Mononuclear cell (primary cell): Measurements from ENCODE around the gene KMT5B. TPM values are rescaled to one million over a fixed set of nuclear protein-coding genes. Genes with fewer than 3 reads are reported as not detected.
"Not testable (repeated sequence)": the region's sequence is repeated elsewhere in the genome, so short reads cannot be mapped to it uniquely, and the experiment has no call there.

ENCODE experiments used
- H3K27me3 ChIP-seq: 2 replicates; pipeline ENCODE4 v1.6.0; 2011; ENCODE audit warnings: low read length, control low read depth; ENCODE audit not compliant: insufficient read depth
- H3K4me1 ChIP-seq: 2 replicates; pipeline ENCODE4 v1.5.1; 2011; ENCODE audit warnings: mild to moderate bottlenecking, low read length, control low read depth; ENCODE audit not compliant: insufficient read depth
- H3K4me3 ChIP-seq: 2 replicates; pipeline ENCODE4 v1.5.1; 2011; ENCODE audit warnings: mild to moderate bottlenecking, low read length, moderate library complexity
- H3K9me3 ChIP-seq: 2 replicates; pipeline ENCODE4 v1.5.1; 2011; ENCODE audit warnings: low read depth, mild to moderate bottlenecking, control low read depth, low read length
- total RNA-seq: library from RNA; depleted of rRNA; stranded (reverse); fragments of >200 nt; gene quantifications from one replicate; pipeline ENCODE4 v1.2.3, GENCODE V29; 2012

KMT5B gene
- total RNA-seq: 20.0 TPM

- peak within 1 kb of the TSS; percentile 91 for H3K4me3 ChIP-seq
- no peaks in the 10 kb centered on the region for H3K9me3 ChIP-seq
- no peaks in the 10 kb centered on the region for H3K27me3 ChIP-seq
- peaks cover 52% of the 10 kb centered on the region for H3K4me1 ChIP-seq
Observed at GRCh38 chr11:68213135-68213515, at the start of gene KMT5B. KMT5B (minus strand) TSS chr11:68213296; CDS start chr11:68190076, 23,220 bp downstream.

GRCh38 chr11:68262544-68262827 is 49.4 kb upstream of the KMT5B start:
- no peak overlapping the region for H3K4me3 ChIP-seq
- peaks cover 32% of the 10 kb centered on the region for H3K4me1 ChIP-seq
- H3K27me3 ChIP-seq: no peaks in the 10 kb centered on the region
- no peaks in the 10 kb centered on the region for H3K9me3 ChIP-seq

DNA sequence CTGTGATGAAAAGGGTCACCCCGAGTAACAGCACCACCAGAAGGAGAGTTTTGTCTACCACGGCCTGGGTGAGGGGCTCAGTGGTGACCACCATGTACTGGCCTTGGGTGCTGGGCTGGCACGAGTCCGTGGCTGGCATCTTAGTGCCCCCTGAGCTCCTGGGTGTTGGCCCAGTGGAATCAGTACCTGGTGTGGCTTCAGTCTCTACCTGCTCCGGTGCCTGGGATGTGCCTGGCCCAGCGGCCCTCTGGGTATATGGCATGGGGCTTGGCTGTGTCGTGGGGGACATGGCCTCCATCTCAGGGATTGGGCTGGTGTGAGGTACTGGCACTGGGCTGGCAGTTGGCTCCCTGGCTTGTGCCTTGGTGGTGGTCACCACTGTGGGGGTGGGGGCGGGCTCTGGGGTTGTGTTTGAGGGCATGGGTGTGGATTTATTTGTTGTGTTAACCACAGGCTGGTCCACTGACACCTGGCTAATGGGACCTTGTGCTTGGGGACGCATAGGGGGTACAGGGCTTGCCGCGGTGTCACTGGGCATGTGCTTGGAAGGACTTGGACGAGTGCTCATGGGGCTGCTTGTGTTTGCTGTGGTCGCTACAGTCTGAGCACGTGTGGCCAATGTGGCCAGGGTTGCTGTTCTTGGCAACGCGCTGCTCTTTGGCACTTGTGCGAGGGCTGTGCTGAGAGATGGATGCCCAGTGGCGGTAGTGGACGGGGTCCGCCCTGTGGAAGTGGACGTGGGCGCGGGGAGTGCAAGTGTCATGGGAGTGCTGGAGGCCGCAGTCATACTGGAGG is 48.9 kb upstream of the KMT5B start:
- no peak overlapping the region for H3K4me3 ChIP-seq
- no peaks in the 10 kb centered on the region for H3K9me3 ChIP-seq
- H3K4me1 ChIP-seq: peaks cover 28% of the 10 kb centered on the region
- no peaks in the 10 kb centered on the region for H3K27me3 ChIP-seq

DNA sequence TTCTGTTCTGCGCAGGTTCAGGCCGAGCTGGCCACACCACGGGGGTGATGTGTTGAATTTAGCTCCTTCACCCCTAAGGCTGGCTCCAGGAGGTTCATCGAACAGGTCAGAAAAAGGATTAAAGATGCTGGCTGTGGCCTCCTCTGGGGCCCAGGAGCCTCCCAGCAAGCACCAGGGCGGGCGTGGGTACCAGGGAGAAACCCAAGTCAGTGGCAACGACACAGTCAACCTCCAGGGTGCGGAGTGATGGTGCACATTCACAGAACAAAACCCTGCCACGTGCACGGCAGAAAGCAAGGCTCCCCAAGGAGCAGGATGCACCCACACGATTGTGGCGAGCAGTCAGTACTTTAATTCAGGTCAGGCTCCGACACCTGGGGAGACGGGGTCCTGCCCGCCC is 47.9 kb upstream of the KMT5B start:
- no peaks in the 10 kb centered on the region for H3K9me3 ChIP-seq
- peaks cover 19% of the 10 kb centered on the region for H3K4me1 ChIP-seq
- H3K4me3 ChIP-seq: no peak overlapping the region
- no peaks in the 10 kb centered on the region for H3K27me3 ChIP-seq

DNA sequence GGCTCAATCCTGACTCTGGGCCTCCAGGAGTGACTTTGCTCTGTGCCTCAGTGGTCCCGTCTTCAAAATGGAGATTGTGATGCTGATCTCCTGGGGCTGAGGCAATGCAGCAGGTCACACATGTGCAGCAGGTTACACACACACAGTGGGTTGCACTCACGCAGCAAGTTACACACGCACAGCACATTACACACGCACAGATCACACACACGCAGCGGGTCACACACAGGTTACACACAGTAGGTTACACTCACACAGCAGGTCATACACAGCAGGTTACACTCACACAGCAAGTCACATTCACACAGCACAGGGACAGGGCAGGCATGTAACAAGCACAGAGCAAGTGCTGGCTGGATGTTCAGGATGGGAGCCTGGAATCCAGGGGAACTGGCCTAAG is 47.4 kb upstream of the KMT5B start:
- Histone ChIP-seq H3K9me3 (no peaks in the 10 kb centered on the region), H3K4me3 (no peak overlapping the region), H3K27me3 (no peaks in the 10 kb centered on the region), H3K4me1 (peaks cover 13% of the 10 kb centered on the region)

- Histone ChIP-seq H3K4me3 (no peak overlapping the region), H3K27me3 (no peaks in the 10 kb centered on the region), H3K4me1 (peaks cover 5% of the 10 kb centered on the region), H3K9me3 (no peaks in the 10 kb centered on the region)
Observed at GRCh38 chr11:68259122-68259959, 46.2 kb upstream of the KMT5B start.

- Histone ChIP-seq H3K27me3 (no peaks in the 10 kb centered on the region), H3K4me1 (peaks cover 5% of the 10 kb centered on the region), H3K4me3 (no peak overlapping the region), H3K9me3 (no peaks in the 10 kb centered on the region)
Observed at GRCh38 chr11:68258363-68258765, 45.3 kb upstream of the KMT5B start.

GRCh38 chr11:68257477-68258362 is 44.6 kb upstream of the KMT5B start:
- Histone ChIP-seq H3K9me3 (no peaks in the 10 kb centered on the region), H3K27me3 (no peaks in the 10 kb centered on the region), H3K4me3 (no peak overlapping the region), H3K4me1 (peaks cover 5% of the 10 kb centered on the region)

- H3K4me3 ChIP-seq: no peak overlapping the region
- H3K4me1 ChIP-seq: peaks cover 5% of the 10 kb centered on the region
- no peaks in the 10 kb centered on the region for H3K9me3 ChIP-seq
- no peaks in the 10 kb centered on the region for H3K27me3 ChIP-seq
Observed at GRCh38 chr11:68256331-68256741, 43.2 kb upstream of the KMT5B start.

DNA sequence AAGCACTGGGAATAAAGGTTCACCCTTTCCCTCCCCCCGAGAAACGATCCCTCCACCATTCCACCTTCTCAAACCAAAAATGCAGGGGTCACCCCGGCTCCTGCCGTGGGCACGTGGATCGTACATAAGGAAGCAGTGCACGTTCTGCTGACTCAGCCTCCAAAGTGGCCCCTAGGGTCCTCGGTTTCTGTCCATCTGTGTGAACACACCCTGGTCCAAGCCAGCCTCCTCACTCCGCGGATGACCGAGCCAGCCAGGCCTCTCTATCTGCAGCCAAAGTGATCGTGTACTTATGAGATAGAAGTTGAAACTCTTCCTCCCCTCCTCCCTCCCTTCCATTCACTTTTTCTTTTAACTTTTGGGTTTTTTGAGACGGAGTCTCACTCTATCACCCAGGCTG is 42.4 kb upstream of the KMT5B start:
- Histone ChIP-seq H3K27me3 (no peaks in the 10 kb centered on the region), H3K9me3 (no peaks in the 10 kb centered on the region), H3K4me1 (peaks cover 5% of the 10 kb centered on the region), H3K4me3 (no peak overlapping the region)

DNA sequence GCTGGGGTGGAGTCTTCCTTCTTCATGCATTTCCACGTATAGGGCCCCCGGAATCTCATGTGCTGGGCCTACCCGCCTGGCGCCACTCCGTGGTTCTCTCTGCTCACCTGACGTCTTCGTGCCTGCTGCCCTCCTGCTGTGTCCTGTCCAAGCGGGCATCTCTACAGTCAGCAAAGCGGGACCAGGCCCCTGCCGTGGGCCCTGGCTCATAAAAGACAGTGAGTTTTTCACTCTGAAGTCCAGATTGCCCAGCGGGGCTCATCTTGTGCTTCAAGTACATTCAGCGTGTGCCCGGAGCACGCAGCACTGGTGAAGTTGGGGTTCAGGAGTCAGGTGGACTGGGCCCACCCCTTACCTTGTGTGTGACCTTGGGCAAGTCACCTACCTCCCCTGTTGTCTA is 41.3 kb upstream of the KMT5B start:
- no peaks in the 10 kb centered on the region for H3K9me3 ChIP-seq
- H3K27me3 ChIP-seq: no peaks in the 10 kb centered on the region
- no peak overlapping the region for H3K4me3 ChIP-seq
- H3K4me1 ChIP-seq: peaks cover 5% of the 10 kb centered on the region

DNA sequence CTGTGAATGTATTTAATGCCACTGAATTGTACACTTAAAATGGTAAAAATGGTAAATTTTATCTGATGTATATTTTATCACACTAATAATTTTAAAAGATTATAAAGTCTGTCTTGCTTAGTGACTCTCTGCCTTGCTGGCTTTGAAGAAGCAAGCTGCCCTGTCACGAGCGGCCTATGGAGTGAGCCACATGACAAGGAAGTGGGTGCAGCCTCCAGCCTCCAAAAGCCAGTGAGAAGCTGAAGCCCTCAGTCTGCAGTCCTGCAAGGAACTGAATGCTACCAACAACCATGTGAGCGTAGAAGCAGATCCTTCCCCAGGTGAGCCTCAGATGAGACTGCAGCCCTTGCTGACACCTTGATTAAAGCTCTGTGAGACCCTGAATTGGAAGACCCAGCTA is 38.7 kb upstream of the KMT5B start:
- Histone ChIP-seq H3K9me3 (no peaks in the 10 kb centered on the region), H3K27me3 (no peaks in the 10 kb centered on the region), H3K4me3 (no peak overlapping the region), H3K4me1 (no peaks in the 10 kb centered on the region)

DNA sequence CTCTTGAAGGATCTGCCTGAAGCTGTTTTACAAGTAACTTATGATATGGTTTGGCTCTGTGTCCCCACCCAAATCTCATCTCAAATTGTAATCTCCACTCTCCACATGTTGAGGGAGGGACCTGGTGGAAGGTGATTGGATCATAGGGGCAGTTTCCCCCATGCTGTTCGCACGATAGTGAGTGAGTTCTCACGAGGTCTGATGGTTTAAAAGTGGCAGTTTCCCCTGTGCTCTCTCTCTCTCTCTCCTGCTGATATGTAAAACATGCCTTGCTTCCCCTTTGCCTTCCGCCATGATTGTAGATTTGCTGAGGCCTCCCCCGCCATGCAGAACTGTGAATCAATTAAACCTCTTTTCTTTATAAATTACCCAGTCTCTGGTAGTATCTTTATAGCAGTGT is 31.8 kb upstream of the KMT5B start:
- not testable (repeated sequence) for H3K9me3 ChIP-seq, H3K27me3 ChIP-seq, H3K4me1 ChIP-seq, H3K4me3 ChIP-seq

DNA sequence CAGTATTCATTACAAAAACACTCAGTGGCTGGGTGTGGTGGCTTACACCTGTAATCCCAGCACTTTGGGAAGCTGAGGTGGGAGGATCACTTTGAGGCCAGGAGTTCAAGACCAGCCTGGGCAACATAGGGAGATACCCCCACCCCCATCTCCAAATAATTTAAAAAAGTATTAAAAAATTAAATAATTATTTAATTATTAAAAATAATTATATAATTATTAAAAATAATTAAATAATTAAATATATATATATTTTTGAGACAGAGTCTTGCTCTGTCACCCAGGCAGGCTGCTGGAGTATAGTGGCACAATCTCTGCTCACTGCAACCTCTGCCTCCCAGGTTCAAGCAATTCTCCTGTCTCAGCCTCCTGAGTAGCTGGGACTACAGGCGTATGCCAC is 30.8 kb upstream of the KMT5B start:
- H3K9me3 ChIP-seq, H3K4me1 ChIP-seq, H3K27me3 ChIP-seq, H3K4me3 ChIP-seq: not testable (repeated sequence)

GRCh38 chr11:68242616-68243015 is 29.5 kb upstream of the KMT5B start:
- H3K4me3 ChIP-seq: no peak overlapping the region
- H3K27me3 ChIP-seq: no peaks in the 10 kb centered on the region
- H3K4me1 ChIP-seq: no peaks in the 10 kb centered on the region
- no peaks in the 10 kb centered on the region for H3K9me3 ChIP-seq
